ENCODE data around the gene NHLH1. TPM values are rescaled to one million over a fixed set of nuclear protein-coding genes. Genes with fewer than 3 reads are reported as not detected.

The NHLH1 gene
- not detected for total RNA-seq
- under 1 TPM; 0.11 to 0.14 TPM for polyA plus RNA-seq

DNA sequence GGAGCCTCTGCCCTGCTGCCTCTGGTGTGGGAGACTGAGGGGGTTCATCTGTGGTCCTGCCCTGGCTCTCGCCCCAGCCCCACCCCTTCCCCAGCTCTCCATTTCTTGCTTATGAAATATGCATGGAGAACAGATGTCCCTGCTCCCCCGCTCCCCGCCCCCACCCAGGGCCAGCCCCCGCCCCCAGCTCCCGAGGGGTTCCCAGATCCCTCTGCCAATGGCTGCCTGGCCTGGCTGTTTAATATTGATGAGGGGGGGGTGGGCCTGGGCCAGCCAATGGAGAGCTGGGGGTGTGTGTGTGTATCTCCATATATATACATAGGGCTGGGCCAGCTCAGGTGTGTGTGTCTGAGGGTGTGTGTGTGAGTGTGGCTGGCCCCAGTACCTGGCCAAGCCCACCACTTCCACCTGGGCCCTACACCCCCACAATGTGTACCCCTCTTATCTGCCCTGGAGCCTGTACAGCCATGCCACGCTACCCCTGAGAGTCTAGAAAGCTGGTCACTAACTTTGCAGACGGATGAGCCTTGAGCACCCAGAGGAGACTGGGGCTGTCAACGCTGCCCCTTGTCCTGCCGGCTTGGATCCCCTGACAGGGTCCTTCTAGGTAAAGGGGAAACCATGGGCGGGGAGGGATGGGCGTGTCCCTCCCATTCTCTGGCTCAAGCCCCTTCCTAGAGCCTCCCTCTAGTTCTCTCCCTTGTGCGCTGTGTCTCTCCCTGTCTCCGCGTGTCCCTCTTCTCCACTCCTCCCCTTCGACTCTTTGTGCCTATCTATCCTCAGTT is at the start of gene NHLH1:
Gene NHLH1, plus strand, starts transcription at position 341 of the 785 bp plus-strand sequence. CDS start 3,661 bp downstream, outside the sequence.
- Histone ChIP-seq H3K4me3 (no peak within 1 kb of the TSS), H3K4me1 (no peaks in the 10 kb centered on the region), H3K27ac (no peak within 1 kb of the TSS), H3K9me3 (no peaks in the 10 kb centered on the region), H3K27me3 (no peaks in the 10 kb centered on the region), H3K36me3 (no peaks in the 10 kb centered on the region)
- 53 to 54% methylated on average over 15 of the region's 15 CpGs for WGBS, 2 donors
- TF ChIP-seq CTCF (IDR thresholded peaks at IDR 0.05): no peak
- FAIRE-seq: no peak
- peak in 1 of 6 donors; percentile 0 for DNase-seq
- intact Hi-C loops (cut with DNase I): no loop called here
- no peak for ATAC-seq

DNA sequence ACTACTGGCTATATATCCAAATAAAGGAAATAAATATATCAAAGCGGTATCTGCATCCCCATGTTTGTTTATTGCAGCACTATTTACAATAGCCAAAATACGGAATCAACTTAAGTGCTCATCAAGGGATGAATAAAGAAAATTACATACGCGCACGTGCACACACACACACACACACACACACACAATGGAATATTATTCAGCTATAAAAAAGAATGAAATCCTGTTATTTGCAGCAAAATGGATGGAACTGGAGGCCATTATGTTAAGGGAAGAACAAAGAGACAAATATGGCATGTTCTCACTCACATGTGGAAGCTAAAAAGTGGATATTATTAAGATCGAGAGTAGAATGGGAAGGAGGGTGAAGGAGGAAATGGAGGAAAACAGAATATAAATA is 44.0 kb upstream of the NHLH1 start:
- Histone ChIP-seq H3K4me3 (no peak overlapping the region), H3K4me1 (peaks cover 0 to 9% (median 6%) of the 10 kb centered on the region in 3 donors), H3K27me3 (no peaks in the 10 kb centered on the region), H3K27ac (no peak overlapping the region), H3K9me3 (no peaks in the 10 kb centered on the region), H3K36me3 (peaks cover 0 to 46% (median 5%) of the 10 kb centered on the region in 3 donors)
- FAIRE-seq (no peak), ATAC-seq (no peak), DNase-seq (no peak)
- intact Hi-C loops (cut with DNase I): no loop called here
- TF ChIP-seq CTCF (IDR thresholded peaks at IDR 0.05): no peak
- WGBS, 2 donors: 93 to 94% methylated on average over 6 of the region's 6 CpGs

DNA sequence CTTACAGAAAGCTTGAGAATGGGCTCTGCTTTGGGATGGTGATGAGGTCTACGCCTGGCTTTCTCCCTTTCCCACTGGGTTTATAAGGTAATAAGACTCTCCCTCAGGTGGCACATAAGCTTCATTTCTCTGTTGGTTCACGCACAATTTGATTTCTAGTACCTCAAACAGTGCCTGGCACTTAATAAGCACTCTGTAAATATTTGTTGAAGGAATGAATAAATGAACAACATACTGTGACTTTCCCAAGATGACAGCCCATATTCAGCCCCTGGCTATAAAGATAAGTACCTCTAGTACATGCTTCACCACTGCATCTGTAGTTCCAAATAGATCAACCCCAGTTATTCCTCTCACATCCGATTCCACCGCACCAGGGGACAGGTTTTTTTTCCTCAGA is 41.6 kb upstream of the NHLH1 start:
- ATAC-seq: peak; percentile 66 to 90 (median 74)
- intact Hi-C loops (cut with DNase I): no loop called here
- Histone ChIP-seq H3K27me3 (no peaks in the 10 kb centered on the region), H3K4me3 (no peak overlapping the region), H3K9me3 (no peaks in the 10 kb centered on the region), H3K27ac (no peak overlapping the region), H3K36me3 (peaks cover 0 to 60% (median 19%) of the 10 kb centered on the region in 3 donors), H3K4me1 (peaks cover 0 to 9% (median 6%) of the 10 kb centered on the region in 3 donors)
- 44 to 45% methylated on average over 4 of the region's 4 CpGs for WGBS, 2 donors
- FAIRE-seq: no peak
- DNase-seq: no peak
- TF ChIP-seq CTCF (IDR thresholded peaks at IDR 0.05): no peak

DNA sequence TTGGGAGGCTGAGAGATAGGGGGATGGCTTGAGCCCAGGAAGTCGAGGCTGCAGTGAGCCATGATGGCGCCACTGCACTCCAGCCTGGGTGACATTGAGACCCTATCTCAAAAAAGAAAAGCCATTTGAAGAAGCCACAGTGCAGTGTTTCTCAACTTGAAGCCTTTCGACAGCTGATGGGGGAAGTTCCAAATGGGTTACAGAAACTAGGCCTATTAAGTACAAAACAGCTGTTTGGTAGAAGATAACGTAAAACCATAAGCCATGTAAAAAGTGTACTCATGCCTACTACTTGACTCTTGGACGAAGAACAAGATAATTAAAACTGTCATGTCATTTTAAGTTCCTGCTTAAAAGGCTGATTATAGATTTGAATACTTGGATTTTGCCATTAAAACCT is 40.5 kb upstream of the NHLH1 start:
- 82 to 83% methylated on average over 5 of the region's 5 CpGs for WGBS, 2 donors
- Histone ChIP-seq H3K27me3 (no peaks in the 10 kb centered on the region), H3K27ac (no peak overlapping the region), H3K4me1 (peaks cover 0 to 9% (median 6%) of the 10 kb centered on the region in 3 donors), H3K36me3 (peaks cover 0 to 70% (median 27%) of the 10 kb centered on the region in 3 donors), H3K9me3 (no peaks in the 10 kb centered on the region), H3K4me3 (no peak overlapping the region)
- no peak for FAIRE-seq
- no peak for ATAC-seq
- TF ChIP-seq CTCF (IDR thresholded peaks at IDR 0.05): no peak
- intact Hi-C loops (cut with DNase I): no loop called here
- DNase-seq: no peak

- Histone ChIP-seq H3K4me3 (no peak overlapping the region), H3K4me1 (peaks cover 0 to 9% (median 6%) of the 10 kb centered on the region in 3 donors), H3K9me3 (no peaks in the 10 kb centered on the region), H3K36me3 (peaks cover 0 to 76% (median 36%) of the 10 kb centered on the region in 3 donors), H3K27me3 (no peaks in the 10 kb centered on the region), H3K27ac (no peak overlapping the region)
- no peak for TF ChIP-seq CTCF (IDR thresholded peaks at IDR 0.05)
- ATAC-seq: no peak
- intact Hi-C loops (cut with DNase I): no loop called here
- WGBS, 2 donors: 73 to 74% methylated on average over 8 of the region's 8 CpGs
- no peak for FAIRE-seq
- DNase-seq: no peak
These were observed 38.7 kb upstream of the NHLH1 start for GRCh38 chr1:160328184-160328583.
